Left colon (tissue), 2 donors: ENCODE results near the gene INTU. TPM values are rescaled to one million over a fixed set of nuclear protein-coding genes. Genes with fewer than 3 reads are reported as not detected.
"Not testable (repeated sequence)": the region's sequence is repeated elsewhere in the genome, so short reads cannot be mapped to it uniquely, and the experiment has no call there.

Experiments used
- ATAC-seq: fragments of 200-7000 bp; cut with Tn5 transposase; one replicate; pipeline ENCODE4 v1.9.1; 2020; ENCODE audit warnings: mild to moderate bottlenecking, moderate library complexity
- DNase-seq, 2 donors: peaks; one replicate each; pipeline ENCODE4 v3.0.0-alpha.2; 2020
- intact Hi-C, 2 donors: fragments of 100-400 bp; cut with DNase I in 1 of 2; cut with micrococcal nuclease in 1 of 2; formaldehyde crosslinking; loops; one replicate each; pipeline versions ENCODE4 v1.11.2 to v1.14.0; 2022; cut with DNase I, micrococcal nuclease
- long read RNA-seq: library from polyadenylated mRNA; unstranded; transcript quantifications from one replicate; pipeline ENCODE4 v2.0.0, GENCODE V29; 2021
- total RNA-seq, 2 donors: library from RNA; stranded (reverse); fragmentation: NEBNext Ultra II Directional; extraction: Animal tissue kit (Norgen Biotek cat#: 25700); gene quantifications; one replicate each; pipeline ENCODE4 v1.2.1, GENCODE V29; 2021
- donor health status: DM: no; HTN: no; CAD: no.
- donor health status: DM: yes; HTN: yes; CAD: no.

The INTU gene
- total RNA-seq = 1 to 10 TPM; 3.4 to 3.8 TPM
- long read RNA-seq, partial matches to known transcripts = 1 of 2 reads
- long read RNA-seq, other reads (novel, unspliced or antisense) = 1 of 2 reads

- DNase-seq = peak; percentile 94
- intact Hi-C loops = no loop called here
Observed at GRCh38 chr4:127632420-127633403, at the start of gene INTU. INTU (plus strand) TSS chr4:127632957; CDS start chr4:127633035, 78 bp downstream.

GRCh38 chr4:127586496-127586895 is 46.3 kb upstream of the INTU start:
- DNase-seq, ATAC-seq, intact Hi-C loops: not testable (repeated sequence)

More at GRCh38 chr4:127632420-127633403, at the start of gene INTU:
- ATAC-seq = peak; percentile 100

DNA sequence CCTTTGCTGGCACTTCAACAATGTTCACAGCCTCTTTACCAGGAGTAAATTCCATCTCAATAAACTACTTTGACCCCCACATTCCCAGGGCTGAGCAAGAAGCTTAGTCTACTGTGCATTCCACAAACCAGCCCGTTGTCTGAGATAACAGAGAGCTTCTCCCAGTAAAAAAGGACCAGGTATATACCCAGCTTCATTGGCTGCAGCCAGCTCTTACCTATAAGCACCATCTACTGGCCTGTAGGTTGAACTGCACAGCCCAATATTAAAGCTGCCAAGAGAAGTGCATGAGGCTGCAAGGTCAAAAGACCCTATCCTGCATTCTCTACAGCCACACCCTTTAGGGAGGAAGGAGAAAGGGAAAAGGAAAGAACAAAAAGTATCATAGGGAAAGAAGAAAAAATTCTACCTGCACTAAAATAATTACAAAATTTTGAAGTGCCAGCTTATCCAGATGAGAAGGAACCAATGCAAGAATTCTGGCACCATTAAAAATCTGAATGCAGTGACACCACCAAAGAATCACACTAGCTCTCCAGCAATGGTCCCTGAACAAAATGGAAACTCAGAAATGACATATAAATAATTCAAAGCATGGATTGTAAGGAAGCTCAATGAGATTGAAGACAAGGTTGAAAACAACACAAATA is 45.7 kb upstream of the INTU start:
- intact Hi-C loops = no loop called here
- DNase-seq (no peak), ATAC-seq (peak; percentile 67)

- intact Hi-C loops, ATAC-seq, DNase-seq: not testable (repeated sequence)
Observed at GRCh38 chr4:127589153-127589552, 43.6 kb upstream of the INTU start.

- no peak for ATAC-seq
- intact Hi-C loops = no loop called here
- DNase-seq = no peak
Observed at GRCh38 chr4:127598656-127599055, 34.1 kb upstream of the INTU start.

DNA sequence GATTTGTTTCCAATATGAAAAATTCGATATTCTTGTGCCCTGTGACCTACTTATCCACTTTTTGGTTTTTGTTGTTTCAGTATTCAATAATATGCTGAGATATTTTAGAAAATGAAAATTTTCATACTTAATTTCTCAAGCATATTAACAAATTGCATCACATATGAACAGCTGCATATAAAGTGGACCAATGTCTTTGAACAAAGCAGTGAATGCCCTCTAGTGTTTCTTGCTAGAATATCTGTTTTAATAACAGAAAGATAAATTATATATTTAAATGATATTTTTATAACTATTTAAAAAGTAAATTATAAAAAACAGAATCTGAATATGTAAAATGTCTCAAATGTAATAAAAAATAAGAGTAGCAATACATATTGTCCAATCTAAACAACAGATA is 31.7 kb upstream of the INTU start:
- no peak for DNase-seq
- ATAC-seq = no peak
- intact Hi-C loops = no loop called here

- ATAC-seq (peak; percentile 88), DNase-seq (peak in 1 of 2 donors; percentile 12)
- intact Hi-C loops = loop anchor here in 1 of 2 donors (5.0 kb wide), 1 partner anchor 127 kb away; the partner anchor contains the start of gene SLC25A31
Observed at GRCh38 chr4:127604949-127605709, 27.6 kb upstream of the INTU start.

DNA sequence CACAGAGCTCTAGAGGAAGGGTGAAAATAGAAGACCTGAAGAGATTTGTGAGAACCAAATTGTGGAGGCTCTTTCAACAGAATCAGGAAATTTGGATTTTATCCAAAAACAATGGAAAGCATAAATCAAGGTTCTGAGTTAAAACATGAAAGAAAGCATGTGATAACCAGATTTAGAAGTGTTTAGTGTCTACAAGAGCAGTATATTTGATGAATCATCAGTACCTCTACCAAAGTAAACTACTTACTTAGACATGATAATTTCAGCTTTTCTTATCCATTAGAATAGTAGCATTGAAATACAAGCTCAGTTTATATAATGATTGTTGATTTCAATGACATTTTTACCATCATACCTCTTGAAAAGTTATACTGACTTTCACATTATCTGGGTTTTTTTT is 25.9 kb upstream of the INTU start:
- intact Hi-C loops = loop anchor here in 1 of 2 donors (5.0 kb wide), 1 partner anchor 125 kb away; the partner anchor contains the start of gene SLC25A31
- DNase-seq (no peak), ATAC-seq (no peak)

DNA sequence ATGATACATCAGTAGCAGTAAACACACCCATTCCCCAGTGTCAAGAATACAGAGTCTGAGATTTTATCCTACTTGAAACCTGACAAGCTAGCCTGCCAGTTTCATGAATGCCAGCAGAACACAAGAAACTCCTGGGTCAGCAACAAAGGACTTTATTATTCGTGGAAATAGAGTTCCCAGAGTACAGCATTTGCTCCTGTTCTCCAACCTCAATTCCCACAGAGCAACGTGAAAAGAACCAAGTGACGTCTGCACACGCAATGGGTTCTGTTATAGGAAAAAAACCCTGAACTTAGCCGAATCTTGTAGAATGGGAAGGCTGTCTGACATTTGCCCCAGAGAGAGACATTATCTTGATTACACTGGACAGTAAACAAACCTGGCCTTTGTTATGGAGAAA is 23.3 kb upstream of the INTU start:
- intact Hi-C loops = loop anchor here in 1 of 2 donors (5.0 kb wide), 1 partner anchor 123 kb away; the partner anchor contains the start of gene SLC25A31

GRCh38 chr4:127610488-127610887 is 22.3 kb upstream of the INTU start:
- ATAC-seq (no peak), DNase-seq (no peak)
- intact Hi-C loops = no loop called here

More for the DNA sequence above, 23.3 kb upstream of the INTU start:
- DNase-seq = no peak
- no peak for ATAC-seq

GRCh38 chr4:127616898-127617297 is 15.9 kb upstream of the INTU start:
- intact Hi-C loops = no loop called here
- DNase-seq (no peak), ATAC-seq (no peak)

DNA sequence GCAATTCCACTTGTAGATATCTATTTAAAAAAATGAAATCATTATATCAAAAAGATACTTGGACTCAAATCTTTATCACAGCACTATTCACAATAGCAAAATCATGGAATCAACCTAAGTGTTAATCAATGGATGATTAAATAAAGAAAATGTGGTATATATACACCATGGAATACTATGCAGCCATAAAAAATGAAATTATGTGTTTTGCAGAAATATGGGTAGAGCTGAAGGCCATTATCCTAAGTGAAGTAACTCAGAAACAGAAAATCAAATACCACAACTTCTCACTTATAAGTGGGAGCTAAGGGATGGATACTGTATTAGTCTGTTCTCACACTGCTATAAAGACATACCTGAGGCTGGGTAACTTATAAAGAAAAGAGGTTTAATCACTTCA is 14.3 kb upstream of the INTU start:
- DNase-seq (no peak), ATAC-seq (no peak)
- intact Hi-C loops = no loop called here

DNA sequence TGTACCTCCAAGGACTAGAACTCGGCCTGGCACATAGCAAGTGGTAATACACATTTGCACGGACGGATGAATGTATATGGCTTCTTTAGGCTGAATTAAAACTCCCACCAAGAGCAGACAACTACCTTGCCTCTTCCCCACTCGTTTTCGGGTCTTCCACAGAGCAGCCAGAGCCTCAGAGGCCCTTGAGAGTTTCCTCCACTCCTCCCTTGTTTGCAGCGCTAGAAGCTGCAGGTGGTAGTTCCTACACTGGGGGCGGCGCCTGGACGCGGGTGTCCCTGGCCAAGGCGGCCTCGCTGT is 10.2 kb upstream of the INTU start:
- intact Hi-C loops = no loop called here
- DNase-seq (peak in 1 of 2 donors; percentile 33), ATAC-seq (no peak)

- peak; percentile 76 for ATAC-seq
- peak; percentile 11 to 27 for DNase-seq
- intact Hi-C loops = no loop called here
Observed at GRCh38 chr4:127622921-127623796, 9.6 kb upstream of the INTU start.

DNA sequence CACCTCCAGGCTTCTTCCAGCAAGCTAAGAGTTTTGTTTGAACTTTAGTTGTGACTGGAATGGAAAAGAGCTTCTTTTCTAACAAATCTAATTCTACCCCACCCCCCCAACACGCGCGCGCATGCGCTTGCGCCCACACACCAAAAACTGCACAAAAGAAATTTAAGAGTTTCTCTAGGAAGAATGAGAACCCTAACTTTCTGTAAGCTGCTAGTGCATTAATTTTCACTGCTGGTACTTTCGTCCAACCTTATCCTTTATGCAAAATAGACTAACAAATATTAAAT is 9.0 kb upstream of the INTU start:
- no peak for ATAC-seq
- DNase-seq = no peak
- intact Hi-C loops = no loop called here

DNA sequence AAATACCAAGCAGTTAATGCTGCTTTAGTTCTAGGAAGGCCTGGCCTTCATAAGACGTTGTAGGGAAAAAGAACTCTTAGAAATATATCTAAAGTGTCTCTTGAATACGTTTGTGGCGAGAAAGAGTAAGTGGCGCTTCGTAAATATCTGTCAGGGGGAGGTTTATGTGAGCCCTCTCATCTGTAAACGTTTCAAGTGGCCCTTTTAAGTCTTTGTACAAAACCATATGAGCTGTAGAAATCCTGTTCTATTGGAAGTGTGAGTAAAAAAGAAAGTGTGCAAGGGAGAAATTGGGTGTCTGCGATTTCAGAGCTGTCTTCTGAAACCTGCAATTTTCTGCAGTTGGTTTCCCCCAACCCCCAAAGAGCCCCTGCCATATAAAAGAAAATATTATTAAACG is 8.6 kb upstream of the INTU start:
- no peak for DNase-seq
- intact Hi-C loops = no loop called here
- ATAC-seq = no peak

DNA sequence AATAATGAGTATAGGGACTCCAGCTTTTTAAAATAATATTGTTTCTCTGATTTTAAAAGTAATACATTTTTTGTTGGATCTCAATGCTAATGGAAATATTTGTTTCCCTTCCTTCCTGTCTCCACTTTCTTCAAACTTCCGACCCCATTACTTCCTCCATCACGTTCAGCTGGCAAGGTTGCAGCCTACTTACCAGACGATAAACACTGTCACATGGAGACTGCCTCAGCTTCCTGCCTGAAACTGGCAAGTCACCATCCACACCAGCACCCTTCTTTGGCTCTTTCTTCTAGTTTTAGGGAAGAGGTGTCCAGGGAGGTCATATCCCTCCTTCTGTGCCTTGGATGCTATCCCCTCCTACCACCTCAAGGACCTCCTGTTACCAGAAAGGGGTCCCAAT is 3.4 kb upstream of the INTU start:
- intact Hi-C loops = no loop called here
- no peak for ATAC-seq

DNA sequence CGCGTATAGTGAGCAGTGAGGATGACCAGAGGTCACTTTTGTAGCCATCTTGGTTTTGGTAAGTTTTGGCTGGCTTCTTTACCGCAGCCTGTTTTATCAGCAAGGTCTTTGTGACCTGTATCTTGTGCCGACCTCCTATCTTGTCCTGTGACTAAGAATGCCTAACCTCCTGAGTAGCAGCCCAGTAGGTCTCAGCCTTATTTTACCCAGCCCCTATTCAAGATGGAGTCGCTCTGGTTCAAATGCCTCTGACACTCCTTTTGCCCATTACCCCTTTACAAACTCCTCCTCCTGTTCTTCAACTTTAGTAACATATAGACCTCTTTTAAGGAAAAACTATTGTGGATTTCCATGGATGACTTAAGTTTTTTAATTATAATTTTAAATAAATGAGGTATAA is 2.6 kb upstream of the INTU start:
- no peak for ATAC-seq
- intact Hi-C loops = no loop called here
- DNase-seq = no peak

More for the DNA sequence above, 3.4 kb upstream of the INTU start:
- DNase-seq = no peak
